NCI-H1105 (cell line): ENCODE measurements around the gene MB.
"Not testable (repeated sequence)": the region's sequence is repeated elsewhere in the genome, so short reads cannot be mapped to it uniquely, and the experiment has no call there.

ENCODE experiments used
- DNase-seq: peaks from one replicate; lab custom pipeline; 2025; lab: John Stamatoyannopoulos, UW

MB gene

DNA sequence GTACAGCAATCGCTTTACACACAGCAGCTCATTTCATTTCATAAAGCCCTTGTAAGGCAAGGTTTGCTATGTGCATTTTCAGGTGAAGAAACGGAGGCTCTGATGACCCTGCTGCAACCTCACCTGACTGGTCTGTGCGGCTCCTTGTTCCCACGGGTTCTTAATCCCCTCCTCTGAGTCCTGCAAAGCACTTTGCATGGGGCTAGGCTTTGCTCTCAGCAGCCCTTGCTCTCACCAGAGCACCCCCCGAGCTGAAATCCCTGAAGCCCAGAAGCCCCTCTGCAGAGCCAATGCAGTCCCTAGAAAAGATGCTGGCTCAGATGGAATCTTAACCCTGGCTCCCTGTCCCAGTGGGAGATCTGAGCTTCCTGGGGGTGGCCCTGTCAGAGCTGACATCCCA is 20.1 kb upstream of the MB start:
- no peak for DNase-seq

DNA sequence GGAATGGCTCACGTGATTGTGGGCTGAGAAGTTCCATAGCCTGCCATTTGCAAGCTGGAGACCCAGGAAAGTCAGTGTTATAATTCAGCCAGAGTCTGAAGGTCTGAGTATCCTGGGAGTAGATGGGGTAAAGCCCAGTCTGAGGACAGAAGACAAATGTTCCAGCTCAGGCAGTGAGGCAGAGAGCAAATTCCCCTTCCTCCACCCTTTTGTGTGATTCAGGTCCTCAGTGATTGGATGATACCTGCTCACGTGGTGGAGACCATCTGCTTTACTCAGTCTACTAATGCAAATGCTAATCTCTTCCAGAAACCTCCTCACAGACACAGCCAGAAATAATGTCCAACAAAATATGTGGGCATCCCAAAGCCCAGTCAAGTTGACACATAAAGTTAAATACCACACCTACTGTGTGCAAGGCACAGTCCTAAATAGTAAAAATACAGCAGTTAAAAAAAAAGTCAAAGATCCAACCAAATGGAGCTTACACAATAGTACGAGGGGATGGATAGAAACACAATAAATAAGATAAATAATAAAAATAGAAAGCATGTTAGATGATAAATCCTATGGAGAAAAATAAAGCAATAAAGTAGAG is 17.9 kb upstream of the MB start:
- DNase-seq, result no peak

DNA sequence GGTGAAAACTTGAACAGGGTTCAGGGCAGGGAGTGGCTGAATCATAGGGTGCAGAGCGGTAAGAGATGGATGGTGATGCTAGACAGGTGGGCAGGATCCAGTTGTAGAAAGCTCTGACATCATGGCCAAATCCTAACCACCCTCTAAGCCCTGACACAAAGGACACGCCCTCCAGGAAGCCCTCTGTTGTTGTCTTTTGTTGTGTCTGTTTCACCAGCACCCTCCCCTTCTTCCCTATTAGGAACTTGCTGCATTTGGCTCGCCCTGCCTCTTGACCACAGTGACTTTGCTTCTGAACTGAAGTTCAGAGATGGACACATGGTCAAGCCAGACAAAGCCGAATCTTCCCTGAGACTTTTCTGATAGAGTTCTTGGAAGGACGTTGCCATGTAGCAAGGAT is 16.9 kb upstream of the MB start:
- no peak for DNase-seq

DNA sequence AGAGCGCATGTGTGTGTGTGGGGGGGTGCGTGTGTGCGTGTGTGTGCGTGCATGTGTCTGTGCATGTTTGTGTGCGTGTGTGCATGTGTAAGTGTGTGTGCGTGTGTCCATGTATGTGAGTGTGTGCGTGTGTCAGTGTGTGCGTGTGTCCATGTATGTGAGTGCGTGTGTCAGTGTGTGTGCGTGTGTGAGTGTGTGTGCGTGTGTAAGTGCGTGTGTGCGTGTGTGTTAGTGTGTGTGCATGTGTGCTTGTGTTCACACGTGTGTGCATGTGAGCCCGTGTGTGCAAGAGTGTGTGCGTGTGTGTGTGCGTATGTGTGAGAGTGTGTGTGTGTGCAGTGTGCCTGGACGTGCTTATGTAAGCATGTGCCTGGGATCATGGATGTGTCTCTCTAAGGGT is 16.4 kb upstream of the MB start:
- DNase-seq, result no peak

DNA sequence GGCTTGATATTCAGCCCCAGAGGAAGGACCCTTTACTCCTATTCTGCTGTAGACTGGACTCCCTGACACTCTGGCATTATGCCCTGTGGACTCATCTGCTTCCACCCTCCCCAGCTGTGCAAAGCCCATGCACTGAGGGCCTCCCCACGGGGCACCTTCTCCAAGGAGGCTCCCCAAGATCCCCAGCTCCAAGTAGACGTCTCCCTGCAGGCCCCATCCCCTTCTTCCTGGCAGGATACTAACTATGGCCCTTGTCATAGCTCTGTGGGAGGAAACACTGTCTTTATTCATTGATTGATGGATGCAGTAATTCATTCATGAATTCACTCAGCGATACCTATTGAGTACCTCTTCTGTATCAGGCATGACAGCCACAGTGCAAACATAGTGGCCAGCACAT is 15.8 kb upstream of the MB start:
- DNase-seq, result no peak

DNA sequence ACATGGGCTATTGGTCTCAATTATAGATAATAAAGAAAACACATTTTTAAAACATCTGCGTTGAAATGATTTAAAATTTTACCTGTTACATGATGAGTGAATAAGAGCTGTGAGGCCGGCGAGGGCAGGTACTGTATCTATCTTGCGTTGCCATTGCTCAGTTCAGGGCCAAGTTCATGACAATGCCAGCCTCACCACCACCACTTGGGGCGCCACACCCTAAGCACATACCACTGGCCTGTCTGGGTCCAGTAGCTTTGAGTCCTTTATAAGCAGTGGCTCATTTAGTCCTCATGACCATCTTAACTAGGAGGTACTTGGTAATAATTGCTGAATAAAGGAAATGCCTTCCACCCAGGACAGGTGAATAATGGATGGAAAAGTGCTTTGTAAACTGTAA is 14.5 kb upstream of the MB start:
- no peak for DNase-seq

DNA sequence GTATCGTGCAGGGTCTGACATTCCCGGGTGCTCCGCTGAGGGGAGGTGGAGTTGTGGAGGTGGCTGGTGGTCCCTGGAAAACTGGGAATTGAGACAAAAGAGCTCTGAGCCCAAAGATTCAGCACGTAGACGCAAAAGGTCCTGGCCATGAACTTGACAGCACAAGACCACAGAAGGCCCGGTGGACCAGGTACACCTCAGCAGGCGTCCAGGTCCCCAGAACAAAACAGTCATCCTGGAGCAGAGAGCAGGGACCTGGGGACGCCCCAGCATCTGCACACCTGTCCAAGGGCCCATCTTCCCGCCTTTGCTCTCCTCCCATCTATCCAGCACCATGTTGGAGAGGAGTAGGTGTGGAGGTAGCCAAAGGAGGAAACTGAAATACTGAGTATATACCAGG is 13.8 kb upstream of the MB start:
- no peak for DNase-seq

DNA sequence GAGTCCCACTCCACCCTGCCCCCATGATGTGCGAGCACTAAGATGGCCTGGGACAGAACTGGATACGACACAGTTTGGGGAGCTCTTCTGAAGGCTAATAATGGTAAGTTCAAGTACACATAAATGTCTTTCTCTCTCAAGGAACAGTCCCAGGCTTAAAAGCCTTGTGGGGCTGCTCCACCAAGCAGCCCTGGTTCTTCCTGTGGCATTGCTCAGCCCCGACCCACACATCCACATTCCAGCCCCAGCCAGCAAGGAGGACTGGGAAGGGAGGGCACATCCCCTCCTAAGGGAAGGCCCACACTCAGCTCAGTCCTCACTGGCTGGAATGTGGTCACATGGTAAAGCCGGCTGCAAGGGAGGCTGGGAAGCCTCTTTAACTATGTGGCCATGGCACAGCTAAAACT is 13.3 kb upstream of the MB start:
- DNase-seq, result no peak

DNA sequence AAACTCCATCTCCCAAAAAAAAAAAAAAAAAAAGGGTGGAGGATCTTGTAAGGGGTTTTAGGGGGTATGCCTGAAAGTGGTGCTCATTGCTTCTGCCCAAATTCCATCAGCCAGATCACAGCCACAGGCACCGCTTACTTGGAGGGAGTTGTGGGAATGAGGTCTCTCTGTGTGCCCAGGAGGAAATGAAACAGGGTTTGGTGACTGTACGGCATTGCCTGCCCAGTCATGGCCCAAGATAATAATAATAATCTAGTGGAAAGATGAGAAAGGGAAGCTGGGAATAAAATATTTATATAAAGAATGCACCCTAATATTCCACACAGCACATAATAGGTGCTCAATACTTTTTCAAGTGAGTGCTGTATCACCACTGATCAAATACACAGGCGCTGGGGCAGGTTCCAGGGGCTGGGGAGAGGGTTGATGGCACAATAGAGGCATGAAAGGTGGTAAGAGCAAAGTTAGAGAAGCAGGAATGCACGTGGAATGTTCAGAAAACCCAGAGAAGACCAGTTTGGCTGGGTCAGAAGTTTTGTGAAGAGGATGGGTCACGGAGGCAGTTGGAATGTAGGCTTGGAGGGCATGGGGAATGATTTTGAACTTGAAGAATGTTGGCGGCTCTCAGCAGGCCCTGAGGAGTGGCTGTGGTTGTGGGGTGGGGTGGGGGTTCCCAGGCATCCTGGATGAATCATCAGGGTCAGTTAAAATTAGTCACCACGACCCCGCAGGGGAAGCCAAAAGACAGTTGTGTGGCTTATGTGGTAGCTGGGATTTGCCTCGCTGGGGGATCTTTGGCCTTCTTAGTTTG is 12.5 kb upstream of the MB start:
- DNase-seq, result no peak

DNA sequence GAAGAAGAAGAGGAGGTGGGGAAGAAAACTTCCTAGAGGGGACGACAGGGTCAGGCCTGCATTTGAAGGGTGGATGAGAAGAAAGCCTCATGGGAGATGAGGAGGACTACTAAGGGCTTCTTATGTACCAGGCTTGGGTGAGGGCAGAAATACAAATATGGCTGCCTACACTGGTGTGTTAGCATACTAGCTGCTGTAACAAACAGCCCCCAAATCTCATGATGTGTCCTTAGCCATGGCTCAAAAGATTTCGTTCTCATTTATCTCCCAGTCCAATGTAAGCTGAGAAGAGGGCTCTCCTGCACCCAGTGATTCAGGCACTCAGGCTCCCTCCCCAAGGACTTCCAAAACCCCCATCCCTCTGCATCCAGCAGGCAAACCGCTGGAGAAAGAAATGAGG is 11.6 kb upstream of the MB start:
- DNase-seq, result no peak

DNA sequence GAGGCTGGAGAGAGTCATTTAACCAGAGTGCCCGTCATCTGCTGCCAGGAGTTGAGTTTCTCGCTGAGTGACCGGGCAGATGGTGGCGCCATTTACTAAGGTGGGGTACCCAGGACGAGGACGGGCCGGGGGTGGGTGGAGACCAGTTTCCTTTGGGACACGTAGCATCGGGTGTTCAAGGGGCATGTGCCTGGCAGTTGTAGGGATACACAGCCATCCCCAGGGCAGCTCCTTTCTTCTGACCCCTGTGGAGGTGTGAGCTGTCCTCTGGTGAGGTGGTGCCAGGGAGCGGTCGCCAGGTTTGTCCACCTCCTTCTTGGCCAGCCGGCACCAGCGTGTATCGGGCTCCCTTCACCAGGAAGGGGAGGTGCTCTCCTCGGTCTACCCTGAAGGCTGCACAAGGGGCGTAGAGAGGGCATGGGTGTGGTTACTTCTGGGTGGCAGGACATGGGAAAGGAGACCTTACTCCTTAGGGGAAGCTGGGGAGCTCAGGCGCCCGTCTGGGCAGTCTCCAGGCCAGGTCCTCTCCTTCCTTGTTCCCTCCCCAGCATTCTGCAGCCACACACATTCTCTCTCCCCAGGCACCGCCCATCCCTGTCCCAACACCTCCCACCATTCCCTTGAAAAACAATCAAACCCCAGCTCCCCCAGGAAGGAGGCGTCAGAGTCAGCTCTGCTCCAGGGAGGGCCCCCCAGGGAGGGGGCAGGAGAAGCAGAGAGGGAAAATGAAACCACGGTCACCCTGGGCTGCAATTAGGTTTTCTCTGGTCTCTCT is 10.3 kb upstream of the MB start:
- no peak for DNase-seq

DNA sequence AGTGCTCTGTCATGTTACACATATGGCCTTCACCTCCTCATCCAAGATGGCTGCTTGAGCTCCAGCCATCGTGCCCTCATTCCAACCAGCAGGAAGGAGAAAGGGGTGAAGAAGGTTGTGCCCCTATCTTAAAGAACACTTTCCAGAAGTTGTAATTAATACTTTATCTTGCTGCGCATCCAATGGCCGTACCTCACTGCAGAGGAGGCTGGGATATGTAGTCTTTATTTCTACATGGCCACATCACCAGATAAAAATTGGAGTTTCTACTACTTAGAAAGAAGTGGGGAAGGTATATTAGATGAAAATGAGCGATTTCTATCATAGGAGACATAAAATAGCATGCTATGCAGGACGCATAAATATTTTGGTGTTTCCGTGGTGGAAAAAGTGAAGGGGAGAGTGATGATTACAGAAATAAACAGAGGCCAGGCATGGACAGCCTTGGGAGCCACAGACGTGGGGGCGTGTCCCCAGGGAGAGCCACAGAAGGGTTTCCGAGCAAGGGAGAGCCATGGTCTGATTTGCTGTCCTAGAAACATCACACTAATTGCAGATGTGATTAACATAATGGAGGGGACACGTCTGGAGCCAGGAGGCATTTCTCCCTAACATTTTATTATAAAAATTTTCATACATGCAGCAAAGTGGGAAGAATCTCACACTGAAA is 8.8 kb upstream of the MB start:
- DNase-seq, result no peak

DNA sequence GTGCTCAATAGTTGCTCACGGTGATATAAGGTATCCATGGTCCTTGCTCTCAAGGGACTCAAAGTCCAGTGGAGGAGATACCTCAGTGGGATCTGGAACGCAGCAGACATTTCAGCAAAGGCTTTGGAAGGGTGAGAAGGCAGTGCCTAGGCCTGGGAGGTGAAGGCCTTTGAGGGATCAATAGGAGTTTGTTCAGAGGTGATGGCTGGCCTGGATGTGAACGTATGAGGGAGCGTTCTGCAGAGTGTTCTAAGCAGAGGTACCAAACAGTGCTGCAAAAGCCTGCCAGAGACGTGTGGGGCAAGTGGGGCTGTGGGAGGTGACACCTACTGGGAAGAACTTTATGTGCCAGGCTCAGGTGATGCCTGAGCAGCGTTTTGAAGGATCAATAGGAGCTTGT is 7.4 kb upstream of the MB start:
- DNase-seq, result no peak

DNA sequence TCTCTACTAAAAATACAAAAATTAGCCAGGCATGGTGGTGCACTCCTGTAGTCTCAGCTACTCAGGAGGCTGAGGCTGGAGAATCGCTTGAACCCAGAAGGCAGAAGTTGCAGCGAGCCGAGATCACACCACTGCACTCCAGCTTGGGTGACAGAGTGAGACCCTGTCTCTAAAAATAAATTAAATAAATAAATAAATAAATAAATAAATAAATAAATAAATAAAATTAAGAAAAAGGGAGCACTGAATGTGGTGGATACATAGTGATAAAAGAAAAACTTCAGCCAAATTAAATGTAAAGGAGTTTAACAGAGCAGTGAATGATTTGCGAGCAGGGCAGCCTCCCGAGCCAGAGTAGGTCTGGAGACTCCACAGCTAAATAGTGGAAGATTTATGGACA is 6.8 kb upstream of the MB start:
- not testable (repeated sequence) for DNase-seq

DNA sequence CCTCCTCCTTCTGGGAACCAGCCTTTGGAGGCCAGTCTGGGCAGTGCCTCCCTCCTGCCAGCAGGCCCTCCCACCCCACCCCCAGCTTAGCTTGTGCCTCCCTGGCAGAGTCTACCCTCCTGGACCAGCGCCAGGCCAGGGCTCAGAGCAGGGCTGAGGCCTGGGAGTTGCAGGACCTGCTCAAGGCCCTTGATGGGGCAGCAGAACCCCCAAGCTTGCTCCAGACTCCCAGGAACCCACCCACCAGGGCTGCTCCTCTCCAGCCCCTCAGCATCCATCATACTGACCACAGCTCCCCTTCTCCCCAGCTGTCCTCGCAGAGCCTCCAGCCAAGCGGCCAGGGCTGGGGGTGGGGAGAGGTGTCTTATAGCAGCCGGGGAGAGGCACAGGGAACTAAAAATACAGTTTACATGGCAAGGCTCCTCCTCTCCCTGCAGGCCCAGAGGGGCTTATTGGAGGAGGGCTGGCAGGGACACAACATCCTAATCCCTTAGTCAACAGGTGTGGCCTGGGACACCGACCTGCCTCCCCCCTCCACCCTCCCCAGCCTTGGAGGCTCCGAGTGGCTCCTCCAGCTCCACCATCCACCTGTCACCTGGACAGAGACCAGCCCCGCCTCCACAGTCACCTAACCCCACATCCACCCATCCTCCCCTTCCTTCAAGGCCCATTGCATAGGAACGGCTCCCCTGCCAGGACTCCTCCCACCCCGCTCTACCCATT is 5.2 kb upstream of the MB start:
- DNase-seq, result peak; percentile 84

DNA sequence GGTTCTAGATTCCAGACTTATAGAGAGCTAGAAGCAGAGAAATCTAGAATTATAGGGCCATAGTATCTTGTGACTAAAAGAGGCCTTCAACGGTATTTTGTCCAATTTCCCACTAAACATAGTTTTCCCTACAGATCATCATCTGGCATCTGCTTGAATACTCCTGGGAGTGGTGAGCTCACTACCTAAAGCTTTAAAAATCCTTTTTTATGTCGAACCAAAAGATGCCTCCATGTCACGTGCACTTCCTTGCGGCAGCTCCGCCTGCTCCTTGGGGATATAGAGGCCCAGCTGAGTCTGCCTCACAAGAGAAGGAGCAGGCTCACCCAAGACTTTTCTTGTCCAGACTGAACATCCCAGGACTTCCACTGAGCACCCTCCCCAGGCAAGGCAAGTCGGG is 4.3 kb upstream of the MB start:
- no peak for DNase-seq

DNA sequence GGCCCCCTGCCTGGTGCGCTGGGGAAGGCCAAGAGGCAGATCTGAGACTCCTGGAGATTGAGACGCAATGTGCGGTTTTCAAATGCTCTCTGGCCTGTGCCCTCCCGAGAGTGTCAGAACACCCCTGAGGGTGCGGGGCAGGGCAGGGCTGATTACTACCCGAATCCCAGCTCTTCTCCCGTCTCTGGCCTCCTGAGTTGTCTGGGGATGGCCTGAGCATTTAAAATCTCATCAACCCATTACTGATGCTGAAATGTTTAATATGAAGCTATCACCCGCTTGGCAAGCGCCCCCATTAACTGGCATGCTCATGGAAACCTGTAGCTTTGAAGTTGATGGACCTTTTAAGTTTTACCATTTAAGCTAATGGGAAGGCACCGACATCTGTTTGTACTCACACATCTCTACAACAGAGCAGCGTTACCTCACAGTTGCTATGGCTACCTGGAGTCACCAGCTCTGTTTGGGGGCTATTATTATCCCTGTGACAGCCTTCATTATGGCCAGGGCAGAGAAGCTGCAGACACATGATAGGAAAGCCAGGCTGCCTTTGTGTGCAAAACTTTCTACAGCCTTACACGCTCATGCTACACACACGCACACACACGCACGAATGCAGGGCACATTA is 3.6 kb upstream of the MB start:
- DNase-seq, result peak; percentile 40

DNA sequence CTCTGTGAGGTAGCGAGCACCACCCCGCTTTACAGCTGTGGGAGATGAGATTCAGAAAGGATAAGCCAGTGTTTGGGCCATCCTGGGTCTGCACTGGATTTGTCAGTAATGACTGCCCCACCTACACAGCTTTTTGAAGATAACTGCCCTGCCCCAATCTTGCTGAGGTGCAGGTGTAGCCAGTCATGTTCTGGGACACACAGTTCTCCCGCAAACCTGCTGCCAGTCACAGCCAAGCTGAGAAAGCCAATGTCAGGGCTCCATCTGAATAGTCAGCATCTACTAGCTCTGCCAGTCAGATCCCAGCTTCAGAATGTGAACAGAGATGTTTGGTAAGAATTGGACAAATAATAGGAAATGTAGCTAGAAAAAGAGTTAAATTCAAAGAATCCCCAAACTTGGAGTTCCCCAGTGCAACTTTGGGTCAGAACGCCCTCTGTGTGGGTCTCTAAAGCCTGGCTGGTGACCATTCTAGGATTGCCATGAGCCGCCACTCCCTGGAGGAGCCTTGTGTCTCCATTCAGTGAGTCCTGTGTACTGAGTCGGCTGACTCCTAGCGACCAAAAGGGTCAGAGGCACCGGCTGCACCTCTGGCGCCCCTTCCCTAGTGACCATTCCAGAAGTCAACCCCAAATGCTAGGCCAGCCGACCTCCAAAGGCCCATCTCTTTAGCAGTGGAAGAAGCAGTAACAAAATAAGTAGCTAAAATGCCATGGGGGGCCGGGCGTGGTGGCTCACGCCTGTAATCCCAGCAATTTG is 2.4 kb upstream of the MB start:
- DNase-seq, result no peak

DNA sequence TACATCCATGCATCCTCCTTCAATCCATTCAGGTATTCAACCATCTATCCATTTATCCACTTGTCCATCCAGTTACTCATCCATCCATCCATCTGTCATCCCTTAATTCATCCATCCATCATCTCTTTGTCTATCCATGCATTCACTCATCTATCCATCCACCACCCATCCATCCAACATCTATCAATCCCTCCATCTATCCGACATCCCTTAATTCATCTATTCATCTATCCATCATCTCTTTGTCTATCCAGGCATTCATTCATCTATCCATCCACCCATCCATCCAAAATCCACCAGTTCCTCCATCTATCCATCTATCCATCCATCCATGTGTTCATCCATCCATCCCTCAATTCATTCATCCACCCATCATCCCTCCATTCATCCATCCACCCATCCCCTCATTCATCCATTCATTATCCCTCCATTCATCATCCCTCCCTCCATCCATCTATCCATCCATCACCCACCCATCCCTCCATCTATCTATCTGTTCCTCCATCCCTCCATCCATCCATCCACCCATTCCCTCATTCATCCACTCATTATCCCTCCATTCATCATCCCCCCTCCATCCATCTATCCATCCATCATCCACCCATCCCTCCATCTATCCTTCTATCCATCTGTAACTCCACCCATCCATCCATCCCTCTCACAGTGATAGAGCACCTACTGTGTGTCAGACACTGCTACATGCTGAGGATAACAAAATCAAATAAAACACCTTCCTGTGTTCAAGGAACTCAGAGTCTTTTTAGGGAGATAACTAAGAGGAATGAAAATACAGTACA is 1.5 kb upstream of the MB start:
- no peak for DNase-seq

DNA sequence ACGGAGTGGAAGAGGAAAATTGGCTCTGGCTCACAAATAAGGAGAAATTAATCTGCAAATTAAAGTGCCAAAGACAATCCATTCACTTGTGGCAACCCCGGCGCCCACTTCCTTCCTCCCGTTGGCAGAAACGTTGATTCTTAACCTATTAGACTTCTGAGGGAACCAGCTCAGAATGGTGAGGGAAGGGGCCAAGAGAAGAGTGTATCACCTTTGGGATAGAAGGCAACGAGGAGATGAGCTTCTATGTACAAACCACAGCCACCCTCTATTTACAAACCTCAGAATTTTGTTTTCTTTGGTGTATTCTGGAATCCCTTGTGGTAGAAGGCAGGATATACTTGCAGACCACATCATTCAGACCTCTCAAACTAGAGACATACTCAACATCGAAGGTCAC is 1.1 kb downstream of the MB start:
- no peak for DNase-seq
